HG03565 (cell line): ENCODE data around the gene RBM3.
A peak's percentile ranks its signal among the peaks of the same experiment; 100 is the strongest.
"Not testable (repeated sequence)": the region's sequence is repeated elsewhere in the genome, so short reads cannot be mapped to it uniquely, and the experiment has no call there.

ENCODE experiments used
- ATAC-seq: cut with Tn5 transposase; IDR thresholded peaks from one replicate; pipeline ENCODE4 v1.9.1; 2021; ENCODE audit warnings: mild to moderate bottlenecking, moderate library complexity; ENCODE audit not compliant: unreplicated experiment

The RBM3 gene

GRCh38 chrX:48574270-48575266, at the start of gene RBM3:
RBM3 (plus strand) TSS chrX:48574484; CDS start chrX:48575181, 697 bp downstream.
- peak; percentile 63 for ATAC-seq

DNA sequence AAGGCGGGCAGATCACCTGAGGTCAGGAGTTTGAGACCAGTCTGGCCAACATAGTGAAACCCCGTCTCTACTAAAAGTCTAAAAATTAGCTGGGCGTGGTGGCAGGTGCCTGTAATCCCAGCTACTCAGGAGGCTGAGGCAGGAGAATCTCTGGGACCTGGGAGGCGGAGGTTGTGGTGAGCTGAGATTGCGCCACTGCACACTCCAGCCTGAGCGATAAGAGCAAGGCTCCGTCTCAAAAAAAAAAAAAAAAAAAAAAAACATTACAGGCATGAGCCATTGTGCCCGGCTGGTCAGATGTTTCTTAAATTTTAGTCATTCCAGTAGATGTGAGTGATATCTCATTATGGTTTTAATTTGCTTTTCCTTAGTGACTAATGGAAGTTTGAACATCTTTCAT, 48.4 kb upstream of the RBM3 start:
- ATAC-seq, result not testable (repeated sequence)

DNA sequence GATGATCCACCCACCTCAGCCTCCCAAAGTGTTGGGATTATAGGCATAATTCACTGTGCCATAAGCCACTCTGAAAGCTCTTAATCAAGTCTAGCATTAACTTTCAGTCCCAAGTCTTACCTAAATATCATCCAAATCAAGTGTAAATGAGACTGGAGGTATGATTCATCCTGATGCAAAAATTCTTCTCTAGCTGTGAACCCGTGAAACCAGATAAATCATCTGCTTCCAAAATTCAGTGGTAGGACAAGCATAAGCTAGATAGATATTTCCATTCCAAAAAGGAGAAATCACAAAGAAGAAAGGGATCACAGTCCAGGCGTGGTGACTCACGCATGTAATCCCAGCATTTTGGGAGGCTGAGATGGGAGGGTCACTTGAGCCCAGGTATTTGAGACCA, 43.5 kb upstream of the RBM3 start:
- ATAC-seq, result no peak

GRCh38 chrX:48531358-48531959, 42.8 kb upstream of the RBM3 start:
- ATAC-seq, result no peak

- ATAC-seq, result no peak
Measured at GRCh38 chrX:48532161-48532560, 42.1 kb upstream of the RBM3 start.

- no peak for ATAC-seq
Measured at GRCh38 chrX:48533165-48533564, 41.1 kb upstream of the RBM3 start.

GRCh38 chrX:48538641-48539344, 35.5 kb upstream of the RBM3 start:
- no peak for ATAC-seq

DNA sequence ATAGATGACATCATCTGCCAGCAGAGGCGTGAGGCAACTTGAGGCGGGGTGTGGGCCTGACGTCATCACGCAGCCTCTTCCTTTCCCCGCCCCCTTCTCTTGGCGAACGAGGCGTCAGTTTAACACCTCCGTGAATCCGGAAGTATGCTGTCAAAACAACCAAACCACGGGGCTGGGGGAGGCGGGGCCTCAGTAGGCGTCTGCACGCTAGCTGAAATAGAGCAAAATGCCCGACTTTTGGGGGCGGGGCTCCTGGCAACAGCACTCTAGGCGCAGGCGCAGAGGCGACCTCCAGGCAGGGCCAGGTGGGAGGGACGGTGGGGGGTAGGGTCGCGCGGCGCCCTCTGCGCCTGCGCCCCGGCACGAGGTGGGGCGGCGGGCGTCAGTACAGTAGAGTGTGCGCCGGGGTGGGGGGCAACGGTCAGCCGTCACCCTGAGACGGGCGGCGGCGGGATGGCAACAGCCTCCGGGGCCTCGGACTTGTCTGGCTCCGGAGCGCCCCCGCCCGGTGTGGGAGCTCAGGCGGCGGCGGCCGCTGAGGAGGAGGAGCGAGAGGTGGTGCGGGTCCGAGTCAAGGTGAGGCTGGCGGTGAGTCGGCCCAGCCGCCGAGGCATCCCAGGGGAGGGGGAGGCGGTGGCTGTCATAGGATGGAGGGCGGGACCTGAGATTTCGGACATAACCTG, 34.8 kb upstream of the RBM3 start, which contains the start of gene TBC1D25:
Gene TBC1D25, plus strand, starts transcription at position 370 of the 683 bp plus-strand sequence. Its CDS starts 84 bp downstream, at position 454.
- peak; percentile 73 for ATAC-seq

GRCh38 chrX:48540028-48540375, 34.3 kb upstream of the RBM3 start:
- peak; percentile 4 for ATAC-seq

DNA sequence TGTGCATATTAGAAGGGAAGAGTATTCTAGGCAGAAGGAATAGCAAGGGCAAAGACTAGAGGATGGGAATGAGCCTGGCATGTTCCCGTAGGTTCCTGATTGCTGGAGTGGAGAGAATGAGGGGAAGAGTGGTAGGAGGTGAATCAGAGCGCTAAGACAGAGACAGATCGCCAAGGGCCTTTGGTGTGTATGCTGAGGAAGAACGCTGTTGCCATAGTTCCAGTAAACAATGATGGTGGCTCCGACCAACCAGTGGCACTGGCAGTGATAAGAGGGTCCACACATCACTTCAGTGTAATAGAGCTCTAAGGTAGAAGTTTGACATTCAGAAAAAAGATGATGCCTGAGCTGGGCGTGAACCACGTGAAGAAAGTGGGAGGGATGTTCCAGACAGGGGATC, 33.8 kb upstream of the RBM3 start:
- ATAC-seq, result no peak

DNA sequence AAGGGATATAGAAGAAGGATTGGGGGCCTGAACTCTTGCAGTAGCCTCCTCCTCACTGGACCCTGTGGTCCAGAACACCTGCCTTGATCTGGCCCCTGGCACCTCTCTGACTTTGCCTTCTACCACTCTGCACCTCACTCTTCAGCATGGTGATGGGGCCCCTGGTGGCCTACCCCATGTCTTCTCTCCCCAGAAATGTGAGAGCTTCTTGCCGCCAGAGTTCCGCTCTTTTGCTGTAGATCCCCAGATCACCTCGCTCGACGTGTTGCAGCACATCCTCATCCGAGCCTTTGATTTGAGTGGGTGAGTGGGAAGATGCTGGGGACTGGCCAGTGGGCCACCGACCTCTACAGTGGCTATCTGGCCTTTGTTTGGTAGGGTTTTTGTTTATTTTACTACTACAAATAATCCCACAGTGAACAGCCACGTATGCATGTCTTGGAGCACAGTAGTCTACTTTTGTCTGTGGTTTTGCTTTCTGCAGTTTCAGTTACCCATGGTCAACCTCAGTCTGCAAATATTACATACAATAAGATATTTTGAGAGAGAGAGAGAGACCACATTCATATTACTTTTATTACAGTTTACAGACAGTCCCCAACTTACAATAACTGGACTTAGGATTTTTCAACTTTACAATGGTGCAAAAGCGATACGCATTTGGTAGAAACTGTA, 33.0 kb upstream of the RBM3 start:
- ATAC-seq, result no peak

DNA sequence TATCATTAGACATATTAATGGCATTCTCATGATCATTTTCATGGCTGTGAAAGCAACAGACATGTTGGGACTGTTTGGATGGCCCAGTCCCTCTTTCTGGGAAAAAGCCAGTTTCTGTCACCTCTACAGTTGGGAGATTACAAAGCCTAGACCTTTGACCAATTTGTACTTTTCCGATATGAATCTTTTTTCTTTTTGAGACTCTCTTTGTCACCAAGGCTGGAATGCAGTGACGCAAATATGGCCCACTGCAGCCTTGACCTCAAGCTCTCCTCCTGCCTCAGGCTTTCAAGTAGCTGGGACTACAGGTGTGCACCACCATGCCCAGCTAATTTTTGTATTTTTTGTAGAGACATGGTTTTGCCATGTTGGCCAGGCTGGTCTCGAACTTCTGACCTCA, 25.4 kb upstream of the RBM3 start:
- ATAC-seq, result no peak

DNA sequence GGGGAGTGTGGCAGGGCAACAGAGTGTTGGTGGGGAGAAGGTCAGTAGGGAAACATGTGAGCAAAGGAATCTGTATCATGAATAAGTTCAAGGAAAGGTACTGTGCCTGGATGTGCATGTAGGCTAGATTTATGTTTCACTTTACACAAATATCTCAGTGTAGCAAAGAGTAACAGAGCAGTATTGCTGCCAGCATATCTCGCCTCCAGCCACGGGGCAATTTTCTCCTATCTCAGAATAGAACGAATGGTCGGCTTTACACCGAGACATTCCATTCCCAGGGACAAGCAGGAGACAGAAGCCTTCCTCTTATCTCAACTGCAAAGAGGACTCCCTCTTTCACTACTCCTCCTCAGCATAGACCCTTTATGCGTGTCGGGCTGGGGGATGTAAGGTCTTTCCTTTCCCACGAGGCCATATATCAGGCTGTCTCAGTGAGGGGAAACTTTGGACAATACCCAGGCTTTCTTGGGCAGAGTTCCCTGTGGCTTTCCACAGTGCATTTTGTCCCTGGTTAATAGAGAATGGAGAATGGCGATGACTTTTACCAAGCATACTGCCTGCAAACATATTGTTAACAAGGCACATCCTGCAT, 18.5 kb upstream of the RBM3 start:
- not testable (repeated sequence) for ATAC-seq

GRCh38 chrX:48558271-48558670, 16.0 kb upstream of the RBM3 start:
- no peak for ATAC-seq

DNA sequence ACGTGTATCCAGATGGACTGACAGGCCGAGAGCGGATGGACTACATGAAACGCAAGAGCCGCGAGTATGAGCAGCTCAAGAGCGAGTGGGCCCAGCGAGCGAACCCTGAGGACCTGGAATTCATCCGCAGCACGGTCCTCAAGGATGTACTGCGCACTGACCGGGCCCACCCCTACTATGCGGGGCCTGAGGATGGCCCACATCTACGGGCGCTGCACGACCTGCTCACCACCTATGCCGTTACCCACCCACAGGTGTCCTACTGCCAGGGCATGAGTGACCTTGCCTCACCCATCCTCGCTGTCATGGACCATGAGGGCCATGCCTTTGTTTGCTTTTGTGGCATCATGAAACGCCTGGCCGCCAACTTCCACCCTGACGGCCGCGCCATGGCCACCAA, 14.6 kb upstream of the RBM3 start:
- ATAC-seq, result no peak

DNA sequence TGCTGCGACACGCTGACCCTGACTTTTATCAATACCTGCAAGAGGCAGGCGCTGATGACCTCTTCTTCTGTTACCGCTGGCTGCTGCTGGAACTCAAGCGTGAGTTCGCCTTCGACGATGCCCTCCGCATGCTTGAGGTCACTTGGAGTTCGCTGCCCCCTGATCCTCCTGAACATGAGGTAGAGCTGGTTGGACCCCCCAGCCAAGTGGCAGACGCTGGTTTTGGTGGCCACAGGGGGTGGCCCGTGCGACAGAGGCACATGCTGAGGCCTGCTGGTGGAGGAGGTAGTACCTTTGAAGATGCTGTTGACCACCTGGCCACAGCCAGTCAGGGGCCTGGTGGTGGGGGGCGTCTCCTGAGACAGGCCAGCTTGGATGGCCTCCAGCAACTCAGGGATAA, 14.2 kb upstream of the RBM3 start:
- ATAC-seq, result no peak

GRCh38 chrX:48560681-48561080, 13.6 kb upstream of the RBM3 start:
- no peak for ATAC-seq

GRCh38 chrX:48569958-48570357, 4.3 kb upstream of the RBM3 start:
- ATAC-seq, result peak; percentile 36

GRCh38 chrX:48573690-48574269, 504 bp upstream of the RBM3 start:
- ATAC-seq, result peak; percentile 2

- no peak for ATAC-seq
Measured at GRCh38 chrX:48575642-48576041, 1.4 kb downstream of the RBM3 start.
